LoVo (cell line): Measurements from ENCODE around the gene CENATAC.
A peak's percentile ranks its signal among the peaks of the same experiment; 100 is the strongest.
"Not testable (repeated sequence)": the region's sequence is repeated elsewhere in the genome, so short reads cannot be mapped to it uniquely, and the experiment has no call there.

Experiments used
- DNase-seq: peaks from one replicate; pipeline ENCODE4 v3.0.0-alpha.2; 2016; ENCODE audit warnings: low spot score

Gene CENATAC

DNA sequence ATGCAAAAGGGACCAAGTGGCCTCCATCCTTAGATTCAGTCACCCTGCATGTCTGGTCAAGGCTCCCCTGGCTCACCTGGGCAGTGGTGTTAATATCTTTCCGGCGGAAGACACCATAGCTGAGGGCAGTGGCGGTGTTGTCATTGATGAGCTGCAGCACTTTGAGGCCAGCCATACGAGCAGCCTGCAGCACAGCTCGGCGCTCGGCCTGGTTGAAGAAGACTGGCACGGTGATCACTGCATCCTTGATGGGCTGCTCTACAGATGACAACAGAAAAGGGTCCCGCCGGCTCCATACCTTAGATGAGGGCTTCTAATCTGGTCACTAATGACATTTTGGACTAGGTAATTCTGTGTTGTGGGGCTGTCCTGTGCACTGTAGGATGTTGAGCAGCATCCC is 56.5 kb downstream of the CENATAC start:
- no peak for DNase-seq

DNA sequence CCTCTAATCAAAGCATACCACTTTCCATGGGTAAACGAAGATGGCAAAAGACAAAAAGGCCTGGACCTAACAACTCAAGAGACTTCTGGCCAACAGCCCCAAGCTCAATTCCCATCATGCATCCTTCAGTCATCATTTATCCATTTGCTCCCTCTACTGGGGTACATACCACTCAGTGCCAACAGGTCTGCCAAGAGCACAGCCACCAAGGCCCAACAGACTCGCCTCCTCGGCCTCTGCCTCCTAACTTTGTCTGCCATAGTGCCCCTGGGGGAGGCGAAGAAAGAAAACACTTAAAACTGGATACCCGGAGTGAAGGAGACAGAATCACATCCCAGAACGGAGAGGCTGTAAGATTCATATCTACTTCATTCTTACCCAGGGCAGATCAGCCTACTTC is 58.0 kb downstream of the CENATAC start:
- peak; percentile 8 for DNase-seq

DNA sequence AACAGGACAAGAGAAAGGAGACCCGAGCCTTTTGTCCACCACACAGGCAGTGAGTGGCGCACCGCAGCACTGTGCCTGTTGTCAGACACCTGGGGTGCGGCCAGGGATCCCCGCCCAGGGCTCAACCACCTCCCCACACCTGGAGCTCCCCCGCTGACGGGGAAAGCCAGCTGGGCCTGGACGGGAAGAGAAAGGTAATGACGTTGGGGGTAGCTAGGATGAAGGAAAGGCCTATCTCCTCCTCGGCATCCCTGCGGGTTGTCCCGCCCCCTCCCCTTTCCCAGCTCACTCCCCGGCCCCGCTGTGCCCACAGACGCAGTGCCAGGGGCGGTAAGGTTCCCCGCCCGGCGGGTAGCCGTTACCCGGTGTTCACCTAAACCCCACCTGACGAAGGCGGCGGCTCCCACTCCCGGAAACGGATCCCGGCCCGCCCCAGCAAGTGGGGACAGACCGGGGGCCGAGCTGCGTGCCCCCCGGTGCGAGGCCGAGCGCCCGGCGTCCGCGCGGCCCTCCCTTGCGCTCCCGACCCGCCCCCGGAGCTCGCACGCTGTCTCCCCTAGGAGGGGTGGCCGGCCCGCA is 58.6 kb downstream of the CENATAC start:
- DNase-seq: peak; percentile 20

DNA sequence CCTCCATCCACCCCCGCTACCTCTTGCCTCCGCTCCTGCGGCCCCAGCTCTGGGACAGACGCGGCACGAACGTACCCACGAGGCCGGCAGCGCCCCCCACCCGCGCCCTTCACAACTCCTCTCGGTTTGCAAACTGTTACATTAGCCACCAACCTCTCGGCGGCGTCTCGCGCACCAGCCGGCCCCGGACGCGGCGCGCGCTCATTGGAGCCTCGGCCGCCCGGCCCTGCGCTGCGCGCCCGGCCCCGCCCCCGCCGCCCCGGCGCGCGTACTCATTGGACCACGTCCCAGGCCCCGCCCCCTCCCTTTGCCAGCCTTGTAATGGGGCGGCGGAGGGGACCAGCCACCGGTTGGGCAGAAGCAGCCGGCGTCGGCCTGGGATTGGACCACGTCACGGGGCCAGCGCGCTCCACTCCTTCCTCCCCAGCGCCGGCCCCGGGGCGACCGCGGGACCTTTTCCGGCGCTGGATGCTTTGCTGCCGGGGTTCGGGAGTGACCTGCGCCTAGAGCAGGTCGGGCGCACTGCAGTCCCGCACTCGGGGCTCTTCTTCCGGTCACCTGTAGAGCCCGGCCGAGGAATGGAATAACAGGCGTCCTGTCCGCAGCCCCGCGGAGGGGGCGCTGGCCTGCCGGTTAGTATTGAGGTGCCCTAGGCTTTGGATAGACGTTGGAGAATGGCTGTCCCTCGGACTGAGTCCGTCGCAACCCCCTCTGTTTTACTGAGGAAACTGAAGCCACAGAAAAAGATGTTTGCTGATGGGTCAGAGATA is 59.2 kb downstream of the CENATAC start, which contains the start of gene HYOU1:
TSS of gene HYOU1 (minus strand) at position 206 of the 770 bp plus-strand sequence. CDS start 1,045 bp downstream, outside the sequence.
- peak; percentile 98 for DNase-seq

DNA sequence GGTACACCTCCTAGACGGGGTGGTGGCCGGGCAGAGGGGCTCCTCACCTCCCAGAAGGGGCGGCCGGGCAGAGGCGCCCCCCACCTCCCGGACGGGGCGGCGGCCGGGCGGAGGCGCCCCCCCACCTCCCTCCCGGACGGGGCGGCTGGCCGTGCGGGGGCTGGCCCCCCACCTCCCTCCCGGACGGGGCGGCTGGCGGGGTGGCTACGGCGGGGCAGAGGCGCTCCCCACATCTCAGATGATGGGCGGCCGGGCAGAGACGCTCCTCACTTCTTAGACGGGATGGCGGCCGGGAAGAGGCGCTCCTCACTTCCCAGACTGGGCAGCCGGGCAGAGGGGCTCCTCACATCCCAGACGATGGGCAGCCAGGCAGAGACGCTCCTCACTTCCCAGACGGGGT is 61.2 kb downstream of the CENATAC start:
- DNase-seq: not testable (repeated sequence)

DNA sequence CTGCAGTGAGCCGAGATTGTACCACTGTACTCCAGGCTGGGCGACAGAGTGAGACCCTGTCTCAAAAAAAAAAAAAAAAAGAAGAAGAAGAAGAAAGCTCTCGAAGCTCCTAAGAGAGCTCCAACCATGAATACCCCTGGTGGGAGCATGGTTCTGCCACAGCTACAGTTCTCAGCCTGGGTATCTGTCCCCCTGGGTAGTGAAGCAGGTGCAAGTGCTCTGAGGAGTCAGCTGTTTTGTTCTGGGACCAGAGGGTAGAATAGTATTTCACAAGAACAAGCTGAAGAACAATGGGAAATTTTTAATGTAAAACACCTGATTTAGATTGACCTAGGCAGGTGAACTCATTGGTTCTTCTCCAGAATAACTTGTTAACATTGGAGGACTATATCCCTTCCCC is 63.3 kb downstream of the CENATAC start:
- DNase-seq: no peak

DNA sequence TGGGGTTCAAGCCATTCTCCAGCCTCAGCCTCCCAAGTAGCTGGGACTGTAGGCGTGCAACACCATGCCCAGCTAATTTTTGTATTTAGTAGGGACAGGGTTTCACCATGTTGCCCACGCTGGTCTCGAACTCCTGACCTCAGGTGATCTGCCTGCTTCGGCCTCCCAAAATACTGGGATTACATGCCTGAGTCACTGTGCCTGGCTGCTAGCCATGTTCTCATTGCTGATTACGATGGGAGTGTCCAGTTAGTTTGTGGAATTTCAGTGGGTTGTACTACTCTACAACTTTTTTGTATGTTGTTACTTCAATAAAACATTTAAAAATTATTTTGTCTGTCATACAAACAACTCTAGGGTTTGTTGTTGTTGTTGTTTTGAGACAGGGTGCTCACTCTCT is 64.8 kb downstream of the CENATAC start:
- peak; percentile 28 for DNase-seq

DNA sequence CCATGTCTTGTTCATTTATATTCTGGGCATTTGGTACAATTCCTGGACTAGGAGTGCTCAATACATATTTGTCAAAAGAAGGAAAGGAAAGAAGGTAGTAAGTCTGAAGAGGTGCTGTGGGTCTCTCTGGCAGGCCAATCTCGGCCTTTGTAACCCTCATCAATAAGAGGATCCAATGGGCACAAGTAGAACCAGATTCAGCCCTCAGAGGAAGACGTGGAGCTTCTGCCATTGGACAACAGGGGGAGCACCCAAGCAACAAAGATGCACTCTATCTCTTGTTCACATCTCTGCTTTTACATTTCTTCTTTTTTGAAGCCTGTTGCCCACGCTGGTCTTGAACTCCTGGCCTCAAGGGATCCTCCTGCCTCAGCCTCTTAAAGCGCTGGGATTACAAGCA is 67.4 kb downstream of the CENATAC start:
- DNase-seq: no peak
